ENCODE data around the gene MTAP. TPM values are rescaled to one million over a fixed set of nuclear protein-coding genes. Genes with fewer than 3 reads are reported as not detected.
A peak's percentile ranks its signal among the peaks of the same experiment; 100 is the strongest.

Gene MTAP
- total RNA-seq, 1 donor from 2014 or later: 56.1 TPM

GRCh38 chr9:21872696-21873095 lies 70.3 kb downstream of the MTAP start:
- DNase-seq (ENCODE audit: low read depth): no peak
- peak overlapping the region; percentile 70 for H3K27ac ChIP-seq (ENCODE audit: low read depth, low read length)
- H3K36me3 ChIP-seq (ENCODE audit: insufficient read depth, low read length): peaks cover 3% of the 10 kb centered on the region
- no peaks in the 10 kb centered on the region for H4K20me1 ChIP-seq (ENCODE audit: insufficient read depth, low read length)
- peaks cover 2% of the 10 kb centered on the region for H3K9me3 Mint-ChIP-seq (ENCODE audit: unreplicated experiment)
- H3K27me3 Mint-ChIP-seq (ENCODE audit: low read depth, unreplicated experiment): no peaks in the 10 kb centered on the region
- H2AFZ ChIP-seq (ENCODE audit: low read depth, low read length): no peak overlapping the region
- H3K36me3 Mint-ChIP-seq (ENCODE audit: low read depth, unreplicated experiment): peaks cover 15% of the 10 kb centered on the region
- no peak for TF ChIP-seq EZH2 (IDR thresholded peaks at IDR 0.05; ENCODE audit: insufficient read depth, low read length)
- TF ChIP-seq CTCF (IDR thresholded peaks at IDR 0.05; ENCODE audit: insufficient read depth, low read depth, low read length): no peak
- no peak overlapping the region for H3K4me3 Mint-ChIP-seq (ENCODE audit: unreplicated experiment)
- H3K79me2 ChIP-seq (ENCODE audit: insufficient read depth, low read length): peaks cover 20% of the 10 kb centered on the region
- peaks cover 13% of the 10 kb centered on the region for H3K4me1 ChIP-seq (ENCODE audit: insufficient read depth, low read length)
- no peak overlapping the region for H3K9ac ChIP-seq (ENCODE audit: low read length)
- no peak for FAIRE-seq
- no peak overlapping the region for H3K4me2 ChIP-seq (ENCODE audit: low read length)
- no peak overlapping the region for H3K4me3 ChIP-seq (ENCODE audit: insufficient read depth, low read depth, low read length)
- peaks cover 10% of the 10 kb centered on the region for H3K4me1 Mint-ChIP-seq (ENCODE audit: low read depth, unreplicated experiment)
- no peaks in the 10 kb centered on the region for H3K9me3 ChIP-seq (ENCODE audit: insufficient read depth, low read depth, low read length)
- no peak overlapping the region for H3K27ac Mint-ChIP-seq (ENCODE audit: unreplicated experiment)
- no peaks in the 10 kb centered on the region for H3K27me3 ChIP-seq (ENCODE audit: insufficient read depth, low read length)

DNA sequence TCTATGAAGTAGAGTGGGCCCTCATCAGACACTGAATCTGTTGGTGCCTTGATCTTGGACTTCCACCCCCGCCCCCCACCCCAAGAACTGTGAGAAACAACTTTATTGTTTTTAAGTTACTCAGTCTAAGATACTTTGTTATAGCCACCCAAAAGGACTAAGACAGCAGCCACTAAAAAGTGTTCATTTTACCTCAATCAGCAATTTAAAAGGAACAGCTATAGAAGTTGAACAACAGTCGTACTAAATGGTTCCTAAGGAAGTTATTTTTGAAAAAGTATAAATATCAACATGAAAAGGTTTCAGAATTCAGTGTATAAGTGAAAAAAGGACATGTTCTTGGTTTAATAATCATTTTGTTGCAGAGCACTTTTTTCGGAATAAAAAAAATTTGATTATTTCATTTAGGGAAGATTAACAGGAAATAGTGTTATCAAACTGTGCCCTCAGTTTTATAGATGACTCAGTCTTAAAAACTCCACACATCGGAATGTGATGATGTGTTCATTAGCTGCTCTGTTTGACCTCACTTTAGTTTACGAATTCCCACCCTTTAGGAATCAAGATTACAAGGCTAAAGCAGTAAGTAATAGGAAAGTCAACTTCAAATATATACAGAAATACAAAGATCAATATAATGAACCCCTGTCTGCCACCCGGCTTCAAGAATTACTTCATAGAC lies 71.2 kb downstream of the MTAP start:
- no peaks in the 10 kb centered on the region for H4K20me1 ChIP-seq (ENCODE audit: insufficient read depth, low read length)
- peaks cover 2% of the 10 kb centered on the region for H3K9me3 Mint-ChIP-seq (ENCODE audit: unreplicated experiment)
- peak overlapping the region; percentile 64 for H3K27ac Mint-ChIP-seq (ENCODE audit: unreplicated experiment)
- no peaks in the 10 kb centered on the region for H3K27me3 Mint-ChIP-seq (ENCODE audit: low read depth, unreplicated experiment)
- H3K27me3 ChIP-seq (ENCODE audit: insufficient read depth, low read length): no peaks in the 10 kb centered on the region
- H3K4me3 Mint-ChIP-seq (ENCODE audit: unreplicated experiment): no peak overlapping the region
- peaks cover 15% of the 10 kb centered on the region for H3K36me3 Mint-ChIP-seq (ENCODE audit: low read depth, unreplicated experiment)
- H2AFZ ChIP-seq (ENCODE audit: low read depth, low read length): no peak overlapping the region
- H3K9ac ChIP-seq (ENCODE audit: low read length): no peak overlapping the region
- H3K4me1 ChIP-seq (ENCODE audit: insufficient read depth, low read length): peaks cover 13% of the 10 kb centered on the region
- H3K4me2 ChIP-seq (ENCODE audit: low read length): peak overlapping the region; percentile 10
- peaks cover 3% of the 10 kb centered on the region for H3K36me3 ChIP-seq (ENCODE audit: insufficient read depth, low read length)
- H3K4me3 ChIP-seq (ENCODE audit: insufficient read depth, low read depth, low read length): no peak overlapping the region
- TF ChIP-seq EZH2 (IDR thresholded peaks at IDR 0.05; ENCODE audit: insufficient read depth, low read length) (no peak), CTCF (IDR thresholded peaks at IDR 0.05; ENCODE audit: insufficient read depth, low read depth, low read length) (no peak)
- H3K79me2 ChIP-seq (ENCODE audit: insufficient read depth, low read length): peaks cover 24% of the 10 kb centered on the region
- peak; percentile 60 for FAIRE-seq
- H3K27ac ChIP-seq (ENCODE audit: low read depth, low read length): peak overlapping the region; percentile 70
- H3K9me3 ChIP-seq (ENCODE audit: insufficient read depth, low read depth, low read length): no peaks in the 10 kb centered on the region
- DNase-seq (ENCODE audit: low read depth): peak; percentile 86
- H3K4me1 Mint-ChIP-seq (ENCODE audit: low read depth, unreplicated experiment): peaks cover 10% of the 10 kb centered on the region

GRCh38 chr9:21875893-21876292 lies 73.5 kb downstream of the MTAP start:
- no peak overlapping the region for H3K27ac ChIP-seq (ENCODE audit: low read depth, low read length)
- H3K4me1 Mint-ChIP-seq (ENCODE audit: low read depth, unreplicated experiment): peaks cover 10% of the 10 kb centered on the region

More at GRCh38 chr9:21875893-21876292, 73.5 kb downstream of the MTAP start:
- H4K20me1 ChIP-seq (ENCODE audit: insufficient read depth, low read length): no peaks in the 10 kb centered on the region
- Mint-ChIP-seq H3K27ac (ENCODE audit: unreplicated experiment) (no peak overlapping the region), H3K36me3 (ENCODE audit: low read depth, unreplicated experiment) (peaks cover 21% of the 10 kb centered on the region), H3K9me3 (ENCODE audit: unreplicated experiment) (peaks cover 4% of the 10 kb centered on the region), H3K27me3 (ENCODE audit: low read depth, unreplicated experiment) (no peaks in the 10 kb centered on the region), H3K4me3 (ENCODE audit: unreplicated experiment) (no peak overlapping the region)
- DNase-seq (ENCODE audit: low read depth) (no peak), FAIRE-seq (no peak)
- H3K4me2 ChIP-seq (ENCODE audit: low read length): no peak overlapping the region
- H3K36me3 ChIP-seq (ENCODE audit: insufficient read depth, low read length): peaks cover 5% of the 10 kb centered on the region
- no peaks in the 10 kb centered on the region for H3K9me3 ChIP-seq (ENCODE audit: insufficient read depth, low read depth, low read length)
- H3K27me3 ChIP-seq (ENCODE audit: insufficient read depth, low read length): no peaks in the 10 kb centered on the region
- peaks cover 13% of the 10 kb centered on the region for H3K4me1 ChIP-seq (ENCODE audit: insufficient read depth, low read length)
- TF ChIP-seq EZH2 (IDR thresholded peaks at IDR 0.05; ENCODE audit: insufficient read depth, low read length) (no peak), CTCF (IDR thresholded peaks at IDR 0.05; ENCODE audit: insufficient read depth, low read depth, low read length) (no peak)
- no peak overlapping the region for H2AFZ ChIP-seq (ENCODE audit: low read depth, low read length)
- no peak overlapping the region for H3K9ac ChIP-seq (ENCODE audit: low read length)
- H3K4me3 ChIP-seq (ENCODE audit: insufficient read depth, low read depth, low read length): no peak overlapping the region
- peaks cover 33% of the 10 kb centered on the region for H3K79me2 ChIP-seq (ENCODE audit: insufficient read depth, low read length)
